WTC11 (cell line): Measurements from ENCODE around the gene GRB7. TPM values are rescaled to one million over a fixed set of nuclear protein-coding genes. Genes with fewer than 3 reads are reported as not detected.

Source experiments
- ATAC-seq: fragments of 200-7000 bp; cut with Tn5 transposase; 2 replicates; pipeline ENCODE4 v1.10.0; 2021; ENCODE audit warnings: mild to moderate bottlenecking, moderate library complexity
- CTCF ChIA-PET: fragments of 300-600 bp; sonication (Branson Sonifier 250); formaldehyde crosslinking; loops from one replicate; lab custom pipeline; 2021; ENCODE audit warnings: antibody characterized with exemption; lab: Charles Lee
- POLR2A ChIA-PET: fragments of 350-600 bp; sonication (Branson Sonifier 250); formaldehyde crosslinking; loops from one replicate; lab custom pipeline; 2021; ENCODE audit warnings: antibody characterized with exemption; lab: Charles Lee
- DNase-seq: peaks from one replicate; pipeline ENCODE4 v3.0.0; 2021; ENCODE audit warnings: low spot score
- H3K27ac Mint-ChIP-seq: 2 replicates; pipeline ENCODE4 v1.8.0; 2021; ENCODE audit warnings: mixed read lengths
- H3K27me3 Mint-ChIP-seq: 2 replicates; pipeline ENCODE4 v1.8.0; 2021; ENCODE audit warnings: low read depth, mild to moderate bottlenecking, moderate library complexity, mixed read lengths
- H3K36me3 Mint-ChIP-seq: 2 replicates; pipeline ENCODE4 v1.8.0; 2021; ENCODE audit warnings: mixed read lengths
- H3K4me1 Mint-ChIP-seq: 2 replicates; pipeline ENCODE4 v1.8.0; 2022; ENCODE audit warnings: mixed read lengths
- H3K4me3 Mint-ChIP-seq: 2 replicates; pipeline ENCODE4 v1.8.0; 2021; ENCODE audit warnings: mild to moderate bottlenecking, moderate library complexity, mixed read lengths
- H3K9me3 Mint-ChIP-seq: 2 replicates; pipeline ENCODE4 v1.8.0; 2021; ENCODE audit warnings: mixed read lengths
- CDX4 ChIP-seq: fragments of 250-450 bp; sonication (Bioruptor Pico); IDR thresholded peaks from 2 replicates; pipeline ENCODE4 v1.9.0; 2021; ENCODE audit warnings: moderate library complexity, mild to moderate bottlenecking, inconsistent platforms, borderline replicate concordance
- CTCF ChIP-seq: fragments of 200-600 bp; IDR thresholded peaks from 2 replicates; pipeline ENCODE4 v1.8.0; 2022; ENCODE audit warnings: antibody characterized with exemption
- HMGXB4 ChIP-seq: sonication (generic); formaldehyde crosslinking; IDR thresholded peaks from 2 replicates; pipeline ENCODE4 v1.8.1; 2023; ENCODE audit warnings: mild to moderate bottlenecking, moderate library complexity, missing genetic modification reagents
- JUN ChIP-seq: sonication (generic); formaldehyde crosslinking; IDR thresholded peaks from 2 replicates; pipeline ENCODE4 v1.8.0; 2023; ENCODE audit warnings: mild to moderate bottlenecking, missing genetic modification reagents
- MXD4 ChIP-seq: fragments of 250-450 bp; sonication (Bioruptor Pico); IDR thresholded peaks from 2 replicates; pipeline ENCODE4 v1.8.0; 2021; ENCODE audit warnings: mild to moderate bottlenecking, moderate library complexity, borderline replicate concordance
- RELA ChIP-seq: sonication (generic); formaldehyde crosslinking; IDR thresholded peaks from 2 replicates; pipeline ENCODE4 v1.8.1; 2022; ENCODE audit warnings: missing genetic modification reagents, mild to moderate bottlenecking, borderline replicate concordance
- SOX15 ChIP-seq: fragments of 250-450 bp; sonication (Bioruptor Pico); IDR thresholded peaks from 2 replicates; pipeline ENCODE4 v1.9.0; 2021; ENCODE audit warnings: mild to moderate bottlenecking
- TEAD4 ChIP-seq: sonication (generic); formaldehyde crosslinking; IDR thresholded peaks from 2 replicates; pipeline ENCODE4 v1.8.0; 2022; ENCODE audit warnings: mild to moderate bottlenecking, missing genetic modification reagents
- ZBTB21 ChIP-seq: sonication (generic); formaldehyde crosslinking; IDR thresholded peaks from 2 replicates; pipeline ENCODE4 v1.8.1; 2023; ENCODE audit warnings: mild to moderate bottlenecking, missing genetic modification reagents, borderline replicate concordance
- ZNF121 ChIP-seq: sonication (generic); formaldehyde crosslinking; IDR thresholded peaks from 2 replicates; pipeline ENCODE4 v1.8.0; 2023; ENCODE audit warnings: missing genetic modification reagents
- ZNF263 ChIP-seq: sonication (generic); formaldehyde crosslinking; IDR thresholded peaks from 2 replicates; pipeline ENCODE4 v1.8.1; 2022; ENCODE audit warnings: low read depth, mild to moderate bottlenecking, moderate library complexity, missing genetic modification reagents
- ZNF423 ChIP-seq: fragments of 250-450 bp; sonication (Bioruptor Pico); IDR thresholded peaks from 2 replicates; pipeline ENCODE4 v2.1.2; 2022; ENCODE audit warnings: mild to moderate bottlenecking, moderate library complexity
- total RNA-seq: library from RNA; stranded (reverse); gene quantifications from 3 replicates; pipeline ENCODE4 v1.2.3, GENCODE V29; 2021
- TF ChIP-seq, protein P1 (sequence below): sonication (generic); formaldehyde crosslinking; IDR thresholded peaks from 2 replicates; pipeline ENCODE4 v1.8.0; 2023; ENCODE audit warnings: missing genetic modification reagents, mild to moderate bottlenecking, borderline replicate concordance
- TF ChIP-seq, protein P2 (sequence below): sonication (generic); formaldehyde crosslinking; IDR thresholded peaks from 2 replicates; pipeline ENCODE4 v1.8.1; 2022; ENCODE audit warnings: missing genetic modification reagents, borderline replicate concordance
- TF ChIP-seq, protein P3 (sequence below): fragments of 250-450 bp; sonication (Bioruptor Pico); IDR thresholded peaks from 2 replicates; pipeline ENCODE4 v1.9.0; 2021; ENCODE audit warnings: mild to moderate bottlenecking
- TF ChIP-seq, protein P4 (sequence below): sonication (generic); formaldehyde crosslinking; IDR thresholded peaks from 2 replicates; pipeline ENCODE4 v1.8.0; 2022; ENCODE audit warnings: mild to moderate bottlenecking, missing genetic modification reagents

The GRB7 gene
- total RNA-seq, 1 experiment from 2014 or later: 48.5 TPM

DNA sequence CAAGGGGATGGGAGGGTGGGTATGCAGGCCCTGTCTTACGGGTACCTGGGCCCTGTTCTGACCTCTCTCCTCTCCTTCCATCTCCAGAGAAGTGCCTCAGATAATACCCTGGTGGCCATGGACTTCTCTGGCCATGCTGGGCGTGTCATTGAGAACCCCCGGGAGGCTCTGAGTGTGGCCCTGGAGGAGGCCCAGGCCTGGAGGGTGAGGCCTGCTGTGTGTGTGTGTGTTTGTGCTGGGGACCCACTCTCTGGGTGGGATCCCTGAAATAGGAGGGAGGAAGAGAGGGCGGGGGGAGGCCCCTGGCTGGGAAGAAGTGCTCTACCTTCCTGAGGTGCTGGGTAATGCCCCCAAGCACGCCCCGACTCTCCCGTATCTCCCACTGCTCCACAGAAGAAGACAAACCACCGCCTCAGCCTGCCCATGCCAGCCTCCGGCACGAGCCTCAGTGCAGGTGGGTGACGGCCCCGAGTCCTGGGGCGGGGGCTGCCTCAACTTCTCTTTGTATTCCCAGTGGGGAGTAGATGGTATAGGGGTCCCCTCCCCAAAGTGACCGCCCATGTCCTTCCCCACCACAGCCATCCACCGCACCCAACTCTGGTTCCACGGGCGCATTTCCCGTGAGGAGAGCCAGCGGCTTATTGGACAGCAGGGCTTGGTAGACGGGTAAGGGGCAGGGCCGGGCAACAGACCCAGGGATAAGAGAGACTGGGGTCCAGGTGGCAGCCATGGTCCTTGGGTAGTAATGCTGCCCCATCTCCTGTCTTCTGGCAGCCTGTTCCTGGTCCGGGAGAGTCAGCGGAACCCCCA lies 7.8 kb downstream of the GRB7 start (continued):
- TF ChIP-seq CTCF (no peak), JUN (CRISPR knock-in tag) (no peak), CDX4 (CRISPR knock-in tag) (no peak), RELA (no peak)

DNA sequence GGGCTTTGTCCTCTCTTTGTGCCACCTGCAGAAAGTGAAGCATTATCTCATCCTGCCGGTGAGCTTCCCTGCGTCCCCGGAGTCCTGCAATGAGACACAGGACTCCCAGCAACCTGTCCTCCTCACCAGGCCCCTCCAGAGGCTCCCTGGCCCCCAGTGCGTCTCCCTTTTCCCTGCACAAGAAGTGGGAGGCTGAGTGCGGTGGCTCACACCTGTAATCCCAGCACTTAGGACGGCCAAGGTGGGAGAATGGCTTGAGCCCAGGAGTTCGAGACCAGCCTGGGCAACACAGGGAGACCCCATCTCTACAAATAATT lies 8.4 kb downstream of the GRB7 start:
- peaks cover 23% of the 10 kb centered on the region for H3K36me3 Mint-ChIP-seq
- ATAC-seq: no peak
- POLR2A ChIA-PET: no interaction called here
- DNase-seq: no peak
- H3K9me3 Mint-ChIP-seq: no peaks in the 10 kb centered on the region
- H3K4me1 Mint-ChIP-seq: peaks cover 27% of the 10 kb centered on the region
- no peak overlapping the region; the same call in 1 of the 2 replicates for H3K27ac Mint-ChIP-seq
- no peaks in the 10 kb centered on the region for H3K27me3 Mint-ChIP-seq
- CTCF ChIA-PET: interaction anchor here (1.6 kb wide), 1 partner anchor 74 kb away, joined by 3 read pairs; no protein-coding TSS in a partner anchor
- H3K4me3 Mint-ChIP-seq: no peak overlapping the region
- TF ChIP-seq SOX15 (CRISPR knock-in tag): no peak
- TF ChIP-seq MXD4 (CRISPR knock-in tag): no peak
- TF ChIP-seq ZNF121: no peak
- no peak for TF ChIP-seq HMGXB4
- TF ChIP-seq JUN (CRISPR knock-in tag): no peak
- TF ChIP-seq ZNF423: no peak
- TF ChIP-seq, protein P1, sequence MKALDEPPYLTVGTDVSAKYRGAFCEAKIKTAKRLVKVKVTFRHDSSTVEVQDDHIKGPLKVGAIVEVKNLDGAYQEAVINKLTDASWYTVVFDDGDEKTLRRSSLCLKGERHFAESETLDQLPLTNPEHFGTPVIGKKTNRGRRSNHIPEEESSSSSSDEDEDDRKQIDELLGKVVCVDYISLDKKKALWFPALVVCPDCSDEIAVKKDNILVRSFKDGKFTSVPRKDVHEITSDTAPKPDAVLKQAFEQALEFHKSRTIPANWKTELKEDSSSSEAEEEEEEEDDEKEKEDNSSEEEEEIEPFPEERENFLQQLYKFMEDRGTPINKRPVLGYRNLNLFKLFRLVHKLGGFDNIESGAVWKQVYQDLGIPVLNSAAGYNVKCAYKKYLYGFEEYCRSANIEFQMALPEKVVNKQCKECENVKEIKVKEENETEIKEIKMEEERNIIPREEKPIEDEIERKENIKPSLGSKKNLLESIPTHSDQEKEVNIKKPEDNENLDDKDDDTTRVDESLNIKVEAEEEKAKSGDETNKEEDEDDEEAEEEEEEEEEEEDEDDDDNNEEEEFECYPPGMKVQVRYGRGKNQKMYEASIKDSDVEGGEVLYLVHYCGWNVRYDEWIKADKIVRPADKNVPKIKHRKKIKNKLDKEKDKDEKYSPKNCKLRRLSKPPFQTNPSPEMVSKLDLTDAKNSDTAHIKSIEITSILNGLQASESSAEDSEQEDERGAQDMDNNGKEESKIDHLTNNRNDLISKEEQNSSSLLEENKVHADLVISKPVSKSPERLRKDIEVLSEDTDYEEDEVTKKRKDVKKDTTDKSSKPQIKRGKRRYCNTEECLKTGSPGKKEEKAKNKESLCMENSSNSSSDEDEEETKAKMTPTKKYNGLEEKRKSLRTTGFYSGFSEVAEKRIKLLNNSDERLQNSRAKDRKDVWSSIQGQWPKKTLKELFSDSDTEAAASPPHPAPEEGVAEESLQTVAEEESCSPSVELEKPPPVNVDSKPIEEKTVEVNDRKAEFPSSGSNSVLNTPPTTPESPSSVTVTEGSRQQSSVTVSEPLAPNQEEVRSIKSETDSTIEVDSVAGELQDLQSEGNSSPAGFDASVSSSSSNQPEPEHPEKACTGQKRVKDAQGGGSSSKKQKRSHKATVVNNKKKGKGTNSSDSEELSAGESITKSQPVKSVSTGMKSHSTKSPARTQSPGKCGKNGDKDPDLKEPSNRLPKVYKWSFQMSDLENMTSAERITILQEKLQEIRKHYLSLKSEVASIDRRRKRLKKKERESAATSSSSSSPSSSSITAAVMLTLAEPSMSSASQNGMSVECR (CRISPR knock-in tag): no peak
- TF ChIP-seq, protein P2, sequence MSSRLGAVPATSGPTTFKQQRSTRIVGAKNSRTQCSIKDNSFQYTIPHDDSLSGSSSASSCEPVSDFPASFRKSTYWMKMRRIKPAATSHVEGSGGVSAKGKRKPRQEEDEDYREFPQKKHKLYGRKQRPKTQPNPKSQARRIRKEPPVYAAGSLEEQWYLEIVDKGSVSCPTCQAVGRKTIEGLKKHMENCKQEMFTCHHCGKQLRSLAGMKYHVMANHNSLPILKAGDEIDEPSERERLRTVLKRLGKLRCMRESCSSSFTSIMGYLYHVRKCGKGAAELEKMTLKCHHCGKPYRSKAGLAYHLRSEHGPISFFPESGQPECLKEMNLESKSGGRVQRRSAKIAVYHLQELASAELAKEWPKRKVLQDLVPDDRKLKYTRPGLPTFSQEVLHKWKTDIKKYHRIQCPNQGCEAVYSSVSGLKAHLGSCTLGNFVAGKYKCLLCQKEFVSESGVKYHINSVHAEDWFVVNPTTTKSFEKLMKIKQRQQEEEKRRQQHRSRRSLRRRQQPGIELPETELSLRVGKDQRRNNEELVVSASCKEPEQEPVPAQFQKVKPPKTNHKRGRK (CRISPR knock-in tag): no peak
- no peak for TF ChIP-seq ZNF263 (CRISPR knock-in tag)
- TF ChIP-seq, protein P3, sequence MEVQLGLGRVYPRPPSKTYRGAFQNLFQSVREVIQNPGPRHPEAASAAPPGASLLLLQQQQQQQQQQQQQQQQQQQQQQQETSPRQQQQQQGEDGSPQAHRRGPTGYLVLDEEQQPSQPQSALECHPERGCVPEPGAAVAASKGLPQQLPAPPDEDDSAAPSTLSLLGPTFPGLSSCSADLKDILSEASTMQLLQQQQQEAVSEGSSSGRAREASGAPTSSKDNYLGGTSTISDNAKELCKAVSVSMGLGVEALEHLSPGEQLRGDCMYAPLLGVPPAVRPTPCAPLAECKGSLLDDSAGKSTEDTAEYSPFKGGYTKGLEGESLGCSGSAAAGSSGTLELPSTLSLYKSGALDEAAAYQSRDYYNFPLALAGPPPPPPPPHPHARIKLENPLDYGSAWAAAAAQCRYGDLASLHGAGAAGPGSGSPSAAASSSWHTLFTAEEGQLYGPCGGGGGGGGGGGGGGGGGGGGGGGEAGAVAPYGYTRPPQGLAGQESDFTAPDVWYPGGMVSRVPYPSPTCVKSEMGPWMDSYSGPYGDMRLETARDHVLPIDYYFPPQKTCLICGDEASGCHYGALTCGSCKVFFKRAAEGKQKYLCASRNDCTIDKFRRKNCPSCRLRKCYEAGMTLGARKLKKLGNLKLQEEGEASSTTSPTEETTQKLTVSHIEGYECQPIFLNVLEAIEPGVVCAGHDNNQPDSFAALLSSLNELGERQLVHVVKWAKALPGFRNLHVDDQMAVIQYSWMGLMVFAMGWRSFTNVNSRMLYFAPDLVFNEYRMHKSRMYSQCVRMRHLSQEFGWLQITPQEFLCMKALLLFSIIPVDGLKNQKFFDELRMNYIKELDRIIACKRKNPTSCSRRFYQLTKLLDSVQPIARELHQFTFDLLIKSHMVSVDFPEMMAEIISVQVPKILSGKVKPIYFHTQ: no peak
- TF ChIP-seq TEAD4 (CRISPR knock-in tag): no peak
- TF ChIP-seq, protein P4, sequence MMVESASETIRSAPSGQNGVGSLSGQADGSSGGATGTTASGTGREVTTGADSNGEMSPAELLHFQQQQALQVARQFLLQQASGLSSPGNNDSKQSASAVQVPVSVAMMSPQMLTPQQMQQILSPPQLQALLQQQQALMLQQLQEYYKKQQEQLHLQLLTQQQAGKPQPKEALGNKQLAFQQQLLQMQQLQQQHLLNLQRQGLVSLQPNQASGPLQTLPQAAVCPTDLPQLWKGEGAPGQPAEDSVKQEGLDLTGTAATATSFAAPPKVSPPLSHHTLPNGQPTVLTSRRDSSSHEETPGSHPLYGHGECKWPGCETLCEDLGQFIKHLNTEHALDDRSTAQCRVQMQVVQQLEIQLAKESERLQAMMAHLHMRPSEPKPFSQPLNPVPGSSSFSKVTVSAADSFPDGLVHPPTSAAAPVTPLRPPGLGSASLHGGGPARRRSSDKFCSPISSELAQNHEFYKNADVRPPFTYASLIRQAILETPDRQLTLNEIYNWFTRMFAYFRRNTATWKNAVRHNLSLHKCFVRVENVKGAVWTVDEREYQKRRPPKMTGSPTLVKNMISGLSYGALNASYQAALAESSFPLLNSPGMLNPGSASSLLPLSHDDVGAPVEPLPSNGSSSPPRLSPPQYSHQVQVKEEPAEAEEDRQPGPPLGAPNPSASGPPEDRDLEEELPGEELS (CRISPR knock-in tag): no peak
- no peak for TF ChIP-seq ZBTB21 (CRISPR knock-in tag)
